ENCODE results near the gene CD22. TPM values are rescaled to one million over a fixed set of nuclear protein-coding genes. Genes with fewer than 3 reads are reported as not detected.

The CD22 gene
- total RNA-seq, 1 donor: not detected

GRCh38 chr19:35294328-35294727 is 34.7 kb upstream of the CD22 start:
- TF ChIP-seq CTCF (IDR thresholded peaks at IDR 0.05; ENCODE audit: extremely low read depth, low read depth, low read length): no peak
- no peaks in the 10 kb centered on the region for H3K4me1 ChIP-seq (ENCODE audit: insufficient read depth, low read length)

GRCh38 chr19:35294859-35295791 is 33.9 kb upstream of the CD22 start:
- Histone ChIP-seq H3K36me3 (ENCODE audit: insufficient read depth, low read length) (no peaks in the 10 kb centered on the region), H4K20me1 (ENCODE audit: insufficient read depth, low read length) (no peaks in the 10 kb centered on the region), H3K4me2 (ENCODE audit: insufficient read depth, low read length) (no peak overlapping the region), H3K4me1 (ENCODE audit: insufficient read depth, low read length) (no peaks in the 10 kb centered on the region), H3K27me3 (ENCODE audit: insufficient read depth, low read length) (peaks cover 25% of the 10 kb centered on the region), H3K27ac (ENCODE audit: low read depth, low read length) (no peak overlapping the region), H2AFZ (ENCODE audit: low read length) (no peak overlapping the region), H3K4me3 (ENCODE audit: insufficient read depth, low read length) (no peak overlapping the region), H3K9me3 (ENCODE audit: low read depth, low read length) (no peaks in the 10 kb centered on the region), H3K79me2 (ENCODE audit: insufficient read depth, low read length) (no peaks in the 10 kb centered on the region)
- peak; percentile 65 for DNase-seq (ENCODE audit: insufficient read length, low spot score, missing footprints)
- no peak for TF ChIP-seq CTCF (IDR thresholded peaks at IDR 0.05; ENCODE audit: extremely low read depth, low read depth, low read length)

More at GRCh38 chr19:35294328-35294727, 34.7 kb upstream of the CD22 start:
- Histone ChIP-seq H3K9me3 (ENCODE audit: low read depth, low read length) (no peaks in the 10 kb centered on the region), H4K20me1 (ENCODE audit: insufficient read depth, low read length) (no peaks in the 10 kb centered on the region), H2AFZ (ENCODE audit: low read length) (no peak overlapping the region), H3K36me3 (ENCODE audit: insufficient read depth, low read length) (no peaks in the 10 kb centered on the region), H3K4me3 (ENCODE audit: insufficient read depth, low read length) (no peak overlapping the region), H3K27me3 (ENCODE audit: insufficient read depth, low read length) (peaks cover 25% of the 10 kb centered on the region), H3K79me2 (ENCODE audit: insufficient read depth, low read length) (no peaks in the 10 kb centered on the region), H3K27ac (ENCODE audit: low read depth, low read length) (no peak overlapping the region), H3K4me2 (ENCODE audit: insufficient read depth, low read length) (no peak overlapping the region)
- DNase-seq (ENCODE audit: insufficient read length, low spot score, missing footprints): peak; percentile 54

GRCh38 chr19:35295792-35296462 is 33.1 kb upstream of the CD22 start:
- no peak for TF ChIP-seq CTCF (IDR thresholded peaks at IDR 0.05; ENCODE audit: extremely low read depth, low read depth, low read length)
- no peak overlapping the region for H3K27ac ChIP-seq (ENCODE audit: low read depth, low read length)
- no peaks in the 10 kb centered on the region for H3K9me3 ChIP-seq (ENCODE audit: low read depth, low read length)
- no peak overlapping the region for H3K4me3 ChIP-seq (ENCODE audit: insufficient read depth, low read length)
- no peak overlapping the region for H2AFZ ChIP-seq (ENCODE audit: low read length)
- H4K20me1 ChIP-seq (ENCODE audit: insufficient read depth, low read length): no peaks in the 10 kb centered on the region
- H3K27me3 ChIP-seq (ENCODE audit: insufficient read depth, low read length): peaks cover 21% of the 10 kb centered on the region
- DNase-seq (ENCODE audit: insufficient read length, low spot score, missing footprints): peak; percentile 48
- H3K79me2 ChIP-seq (ENCODE audit: insufficient read depth, low read length): no peaks in the 10 kb centered on the region
- H3K4me2 ChIP-seq (ENCODE audit: insufficient read depth, low read length): no peak overlapping the region
- no peaks in the 10 kb centered on the region for H3K4me1 ChIP-seq (ENCODE audit: insufficient read depth, low read length)
- no peaks in the 10 kb centered on the region for H3K36me3 ChIP-seq (ENCODE audit: insufficient read depth, low read length)
